K562 (cell line): Measurements from ENCODE around the gene COMTD1. TPM values are rescaled to one million over a fixed set of nuclear protein-coding genes. Genes with fewer than 3 reads are reported as not detected.

Experiments
- ATF1 ChIP-seq, 2 experiments: fragments of 450-650 bp in 1 of 2; IDR thresholded peaks; 2 replicates each; pipeline ENCODE4 v1.6.1; 2016; ENCODE audit warnings: missing compliant biosample characterization in 1 of 2, missing genetic modification characterization in 1 of 2
- BCOR ChIP-seq: fragments of 450-650 bp; IDR thresholded peaks from 2 replicates; pipeline ENCODE4 v1.6.1; 2016
- CEBPB ChIP-seq: fragments of 450-650 bp; IDR thresholded peaks from 2 replicates; pipeline ENCODE4 v1.6.1; 2016; ENCODE audit warnings: missing genetic modification characterization, missing compliant biosample characterization
- MXI1 ChIP-seq: IDR thresholded peaks from 2 replicates; pipeline ENCODE4 v1.6.1; 2011; ENCODE audit warnings: low read depth, mild to moderate bottlenecking, improper control_type of control experiment, low read length
- NFYB ChIP-seq: IDR thresholded peaks from 2 replicates; pipeline ENCODE4 v1.6.1; 2011; ENCODE audit warnings: mild to moderate bottlenecking, moderate library complexity; ENCODE audit not compliant: insufficient read length; ENCODE audit errors: extremely low read depth
- NR3C1 ChIP-seq: sonication (generic); formaldehyde crosslinking; IDR thresholded peaks from 2 replicates; pipeline ENCODE4 v1.8.1; 2022; ENCODE audit warnings: missing genetic modification reagents
- RAD51 ChIP-seq: fragments of 450-650 bp; IDR thresholded peaks from 2 replicates; pipeline ENCODE4 v1.7.1; 2016; ENCODE audit warnings: low read depth, mild to moderate bottlenecking, borderline replicate concordance
- SAP30 ChIP-seq: fragments of 200-600 bp; sonication (generic); IDR thresholded peaks from 2 replicates; pipeline ENCODE4 v1.6.1; 2012; ENCODE audit warnings: borderline replicate concordance, low read depth, mild to moderate bottlenecking, moderate library complexity, low read length, control low read depth, inconsistent platforms; ENCODE audit not compliant: insufficient read depth, poor library complexity, severe bottlenecking
- THRB ChIP-seq: fragments of 450-650 bp; formaldehyde crosslinking; conservative IDR thresholded peaks from 2 replicates; pipeline ENCODE4 v1.4.0; 2022; ENCODE audit warnings: mild to moderate bottlenecking, missing genetic modification characterization
- ZNF165 ChIP-seq: fragments of 250-450 bp; sonication (Bioruptor Pico); IDR thresholded peaks from 2 replicates; pipeline ENCODE4 v1.4.0; 2020; ENCODE audit warnings: borderline replicate concordance
- ZNF174 ChIP-seq: fragments of 250-450 bp; sonication (Bioruptor Pico); IDR thresholded peaks from 2 replicates; pipeline ENCODE4 v1.4.0; 2020; ENCODE audit warnings: mild to moderate bottlenecking
- polyA plus RNA-seq, 8 experiments: library from polyadenylated mRNA; depleted of rRNA in 4 of 8; stranded (reverse) in 5 of 8; unstranded in 3 of 8; fragments of >200 nt; fragmentation: Nextera tagmentation in 2 of 8; fragmentation: Illumina TruSeq in 1 of 8; extraction: Ambion mirVana in 2 of 8; extraction: Trizol in 1 of 8; gene quantifications; 2 replicates each; pipeline versions ENCODE4 v1.2.1 to v1.2.3, GENCODE V29; 2011 to 2014; ENCODE audit warnings: inconsistent platforms in 1 of 8, missing spikeins in 1 of 8
- total RNA-seq, 7 experiments: library from RNA; depleted of rRNA in 6 of 7; stranded (reverse); fragments of >200 nt in 6 of 7; fragmentation: Illumina TruSeq in 2 of 7; extraction: Trizol in 2 of 7; gene quantifications; 2 replicates each; pipeline versions ENCODE4 v1.2.1 to v1.2.3, GENCODE V29; 2011 to 2021; ENCODE audit warnings: low replicate concordance in 1 of 7
- TF ChIP-seq, protein P1 (sequence below): fragments of 200-600 bp; sonication (generic); IDR thresholded peaks from one replicate; pipeline ENCODE4 v1.6.1; 2012; ENCODE audit warnings: mild to moderate bottlenecking, low read depth, low read length, inconsistent platforms
- TF ChIP-seq, protein P2 (sequence below): fragments of 250-450 bp; sonication (Bioruptor Pico); IDR thresholded peaks from 2 replicates; pipeline ENCODE4 v1.5.0; 2020; ENCODE audit warnings: mild to moderate bottlenecking, borderline replicate concordance

Gene COMTD1
- total and polyA plus RNA-seq, 9 of the 15 experiments (the other 6 are each of a cell fraction or from before 2014, with no cell fraction given), result 0.41 to 112 (median 13.7) TPM

DNA sequence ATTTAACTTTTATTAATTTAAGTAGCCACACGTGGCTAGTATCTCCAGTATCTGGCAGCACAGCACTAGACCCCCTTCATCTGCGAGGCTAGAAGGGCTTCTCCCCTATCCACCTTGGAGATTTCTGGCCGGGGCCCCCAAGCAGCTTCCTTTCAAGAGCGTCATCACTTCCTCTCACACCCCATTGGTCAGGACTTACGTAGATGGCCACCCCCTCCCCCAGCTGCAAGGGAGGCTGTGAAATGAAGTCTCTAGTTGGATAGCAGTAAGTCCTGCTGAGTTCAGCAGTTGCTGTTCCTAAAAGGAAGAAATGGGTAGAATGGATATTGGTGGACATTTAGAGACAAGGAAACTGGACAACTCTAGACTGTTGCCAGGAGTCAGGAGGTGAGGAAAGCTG is 33.8 kb upstream of the COMTD1 start (continued):
- TF ChIP-seq, protein P1, sequence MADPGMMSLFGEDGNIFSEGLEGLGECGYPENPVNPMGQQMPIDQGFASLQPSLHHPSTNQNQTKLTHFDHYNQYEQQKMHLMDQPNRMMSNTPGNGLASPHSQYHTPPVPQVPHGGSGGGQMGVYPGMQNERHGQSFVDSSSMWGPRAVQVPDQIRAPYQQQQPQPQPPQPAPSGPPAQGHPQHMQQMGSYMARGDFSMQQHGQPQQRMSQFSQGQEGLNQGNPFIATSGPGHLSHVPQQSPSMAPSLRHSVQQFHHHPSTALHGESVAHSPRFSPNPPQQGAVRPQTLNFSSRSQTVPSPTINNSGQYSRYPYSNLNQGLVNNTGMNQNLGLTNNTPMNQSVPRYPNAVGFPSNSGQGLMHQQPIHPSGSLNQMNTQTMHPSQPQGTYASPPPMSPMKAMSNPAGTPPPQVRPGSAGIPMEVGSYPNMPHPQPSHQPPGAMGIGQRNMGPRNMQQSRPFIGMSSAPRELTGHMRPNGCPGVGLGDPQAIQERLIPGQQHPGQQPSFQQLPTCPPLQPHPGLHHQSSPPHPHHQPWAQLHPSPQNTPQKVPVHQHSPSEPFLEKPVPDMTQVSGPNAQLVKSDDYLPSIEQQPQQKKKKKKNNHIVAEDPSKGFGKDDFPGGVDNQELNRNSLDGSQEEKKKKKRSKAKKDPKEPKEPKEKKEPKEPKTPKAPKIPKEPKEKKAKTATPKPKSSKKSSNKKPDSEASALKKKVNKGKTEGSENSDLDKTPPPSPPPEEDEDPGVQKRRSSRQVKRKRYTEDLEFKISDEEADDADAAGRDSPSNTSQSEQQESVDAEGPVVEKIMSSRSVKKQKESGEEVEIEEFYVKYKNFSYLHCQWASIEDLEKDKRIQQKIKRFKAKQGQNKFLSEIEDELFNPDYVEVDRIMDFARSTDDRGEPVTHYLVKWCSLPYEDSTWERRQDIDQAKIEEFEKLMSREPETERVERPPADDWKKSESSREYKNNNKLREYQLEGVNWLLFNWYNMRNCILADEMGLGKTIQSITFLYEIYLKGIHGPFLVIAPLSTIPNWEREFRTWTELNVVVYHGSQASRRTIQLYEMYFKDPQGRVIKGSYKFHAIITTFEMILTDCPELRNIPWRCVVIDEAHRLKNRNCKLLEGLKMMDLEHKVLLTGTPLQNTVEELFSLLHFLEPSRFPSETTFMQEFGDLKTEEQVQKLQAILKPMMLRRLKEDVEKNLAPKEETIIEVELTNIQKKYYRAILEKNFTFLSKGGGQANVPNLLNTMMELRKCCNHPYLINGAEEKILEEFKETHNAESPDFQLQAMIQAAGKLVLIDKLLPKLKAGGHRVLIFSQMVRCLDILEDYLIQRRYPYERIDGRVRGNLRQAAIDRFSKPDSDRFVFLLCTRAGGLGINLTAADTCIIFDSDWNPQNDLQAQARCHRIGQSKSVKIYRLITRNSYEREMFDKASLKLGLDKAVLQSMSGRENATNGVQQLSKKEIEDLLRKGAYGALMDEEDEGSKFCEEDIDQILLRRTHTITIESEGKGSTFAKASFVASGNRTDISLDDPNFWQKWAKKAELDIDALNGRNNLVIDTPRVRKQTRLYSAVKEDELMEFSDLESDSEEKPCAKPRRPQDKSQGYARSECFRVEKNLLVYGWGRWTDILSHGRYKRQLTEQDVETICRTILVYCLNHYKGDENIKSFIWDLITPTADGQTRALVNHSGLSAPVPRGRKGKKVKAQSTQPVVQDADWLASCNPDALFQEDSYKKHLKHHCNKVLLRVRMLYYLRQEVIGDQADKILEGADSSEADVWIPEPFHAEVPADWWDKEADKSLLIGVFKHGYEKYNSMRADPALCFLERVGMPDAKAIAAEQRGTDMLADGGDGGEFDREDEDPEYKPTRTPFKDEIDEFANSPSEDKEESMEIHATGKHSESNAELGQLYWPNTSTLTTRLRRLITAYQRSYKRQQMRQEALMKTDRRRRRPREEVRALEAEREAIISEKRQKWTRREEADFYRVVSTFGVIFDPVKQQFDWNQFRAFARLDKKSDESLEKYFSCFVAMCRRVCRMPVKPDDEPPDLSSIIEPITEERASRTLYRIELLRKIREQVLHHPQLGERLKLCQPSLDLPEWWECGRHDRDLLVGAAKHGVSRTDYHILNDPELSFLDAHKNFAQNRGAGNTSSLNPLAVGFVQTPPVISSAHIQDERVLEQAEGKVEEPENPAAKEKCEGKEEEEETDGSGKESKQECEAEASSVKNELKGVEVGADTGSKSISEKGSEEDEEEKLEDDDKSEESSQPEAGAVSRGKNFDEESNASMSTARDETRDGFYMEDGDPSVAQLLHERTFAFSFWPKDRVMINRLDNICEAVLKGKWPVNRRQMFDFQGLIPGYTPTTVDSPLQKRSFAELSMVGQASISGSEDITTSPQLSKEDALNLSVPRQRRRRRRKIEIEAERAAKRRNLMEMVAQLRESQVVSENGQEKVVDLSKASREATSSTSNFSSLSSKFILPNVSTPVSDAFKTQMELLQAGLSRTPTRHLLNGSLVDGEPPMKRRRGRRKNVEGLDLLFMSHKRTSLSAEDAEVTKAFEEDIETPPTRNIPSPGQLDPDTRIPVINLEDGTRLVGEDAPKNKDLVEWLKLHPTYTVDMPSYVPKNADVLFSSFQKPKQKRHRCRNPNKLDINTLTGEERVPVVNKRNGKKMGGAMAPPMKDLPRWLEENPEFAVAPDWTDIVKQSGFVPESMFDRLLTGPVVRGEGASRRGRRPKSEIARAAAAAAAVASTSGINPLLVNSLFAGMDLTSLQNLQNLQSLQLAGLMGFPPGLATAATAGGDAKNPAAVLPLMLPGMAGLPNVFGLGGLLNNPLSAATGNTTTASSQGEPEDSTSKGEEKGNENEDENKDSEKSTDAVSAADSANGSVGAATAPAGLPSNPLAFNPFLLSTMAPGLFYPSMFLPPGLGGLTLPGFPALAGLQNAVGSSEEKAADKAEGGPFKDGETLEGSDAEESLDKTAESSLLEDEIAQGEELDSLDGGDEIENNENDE, result no peak
- no peak for TF ChIP-seq SAP30
- no peak for TF ChIP-seq RAD51
- no peak for TF ChIP-seq CEBPB
- TF ChIP-seq ZNF165, result no peak
- TF ChIP-seq, protein P2, sequence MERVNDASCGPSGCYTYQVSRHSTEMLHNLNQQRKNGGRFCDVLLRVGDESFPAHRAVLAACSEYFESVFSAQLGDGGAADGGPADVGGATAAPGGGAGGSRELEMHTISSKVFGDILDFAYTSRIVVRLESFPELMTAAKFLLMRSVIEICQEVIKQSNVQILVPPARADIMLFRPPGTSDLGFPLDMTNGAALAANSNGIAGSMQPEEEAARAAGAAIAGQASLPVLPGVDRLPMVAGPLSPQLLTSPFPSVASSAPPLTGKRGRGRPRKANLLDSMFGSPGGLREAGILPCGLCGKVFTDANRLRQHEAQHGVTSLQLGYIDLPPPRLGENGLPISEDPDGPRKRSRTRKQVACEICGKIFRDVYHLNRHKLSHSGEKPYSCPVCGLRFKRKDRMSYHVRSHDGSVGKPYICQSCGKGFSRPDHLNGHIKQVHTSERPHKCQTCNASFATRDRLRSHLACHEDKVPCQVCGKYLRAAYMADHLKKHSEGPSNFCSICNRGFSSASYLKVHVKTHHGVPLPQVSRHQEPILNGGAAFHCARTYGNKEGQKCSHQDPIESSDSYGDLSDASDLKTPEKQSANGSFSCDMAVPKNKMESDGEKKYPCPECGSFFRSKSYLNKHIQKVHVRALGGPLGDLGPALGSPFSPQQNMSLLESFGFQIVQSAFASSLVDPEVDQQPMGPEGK (CRISPR knock-in tag), result no peak
- no peak for TF ChIP-seq THRB
- peak; percentile 86 for TF ChIP-seq NFYB
- no peak for TF ChIP-seq ZNF174 (CRISPR knock-in tag)
- no peak for TF ChIP-seq NR3C1 (CRISPR knock-in tag)
- no peak for TF ChIP-seq MXI1
- no peak for TF ChIP-seq ATF1 (CRISPR knock-in tag; IDR thresholded peaks at IDR 0.05)
- TF ChIP-seq ATF1 (tag; IDR thresholded peaks at IDR 0.05), result peak; percentile 55
- no peak for TF ChIP-seq BCOR
